ENCODE measurements around the gene CAMK1D. TPM values are rescaled to one million over a fixed set of nuclear protein-coding genes. Genes with fewer than 3 reads are reported as not detected.

CAMK1D gene
- polyA plus RNA-seq, 1 donor: 8.4 TPM

GRCh38 chr10:12512332-12513002, 163.1 kb downstream of the CAMK1D start:
- Histone ChIP-seq H3K27ac (ENCODE audit: low read length) (no peak overlapping the region), H3K4me3 (ENCODE audit: low read length) (no peak overlapping the region), H3K27me3 (ENCODE audit: control insufficient read depth, insufficient read depth, low read length) (no peaks in the 10 kb centered on the region), H3K36me3 (ENCODE audit: control insufficient read depth, insufficient read depth, low read length) (no peaks in the 10 kb centered on the region), H3K4me1 (ENCODE audit: control insufficient read depth, insufficient read depth, low read length) (no peaks in the 10 kb centered on the region), H3K9me3 (ENCODE audit: control insufficient read depth, low read depth, low read length) (no peaks in the 10 kb centered on the region)
- DNase-seq: no peak
- no CpG with 5 or more reads among the region's 18 CpGs for WGBS (ENCODE audit: insufficient coverage, low lambda C conversion rate)

GRCh38 chr10:12513003-12513365, 163.6 kb downstream of the CAMK1D start:
- Histone ChIP-seq H3K9me3 (ENCODE audit: control insufficient read depth, low read depth, low read length) (no peaks in the 10 kb centered on the region), H3K27me3 (ENCODE audit: control insufficient read depth, insufficient read depth, low read length) (no peaks in the 10 kb centered on the region), H3K27ac (ENCODE audit: low read length) (no peak overlapping the region), H3K4me1 (ENCODE audit: control insufficient read depth, insufficient read depth, low read length) (no peaks in the 10 kb centered on the region), H3K36me3 (ENCODE audit: control insufficient read depth, insufficient read depth, low read length) (no peaks in the 10 kb centered on the region), H3K4me3 (ENCODE audit: low read length) (no peak overlapping the region)
- no peak for DNase-seq
- WGBS (ENCODE audit: insufficient coverage, low lambda C conversion rate): no CpG with 5 or more reads among the region's 5 CpGs

DNA sequence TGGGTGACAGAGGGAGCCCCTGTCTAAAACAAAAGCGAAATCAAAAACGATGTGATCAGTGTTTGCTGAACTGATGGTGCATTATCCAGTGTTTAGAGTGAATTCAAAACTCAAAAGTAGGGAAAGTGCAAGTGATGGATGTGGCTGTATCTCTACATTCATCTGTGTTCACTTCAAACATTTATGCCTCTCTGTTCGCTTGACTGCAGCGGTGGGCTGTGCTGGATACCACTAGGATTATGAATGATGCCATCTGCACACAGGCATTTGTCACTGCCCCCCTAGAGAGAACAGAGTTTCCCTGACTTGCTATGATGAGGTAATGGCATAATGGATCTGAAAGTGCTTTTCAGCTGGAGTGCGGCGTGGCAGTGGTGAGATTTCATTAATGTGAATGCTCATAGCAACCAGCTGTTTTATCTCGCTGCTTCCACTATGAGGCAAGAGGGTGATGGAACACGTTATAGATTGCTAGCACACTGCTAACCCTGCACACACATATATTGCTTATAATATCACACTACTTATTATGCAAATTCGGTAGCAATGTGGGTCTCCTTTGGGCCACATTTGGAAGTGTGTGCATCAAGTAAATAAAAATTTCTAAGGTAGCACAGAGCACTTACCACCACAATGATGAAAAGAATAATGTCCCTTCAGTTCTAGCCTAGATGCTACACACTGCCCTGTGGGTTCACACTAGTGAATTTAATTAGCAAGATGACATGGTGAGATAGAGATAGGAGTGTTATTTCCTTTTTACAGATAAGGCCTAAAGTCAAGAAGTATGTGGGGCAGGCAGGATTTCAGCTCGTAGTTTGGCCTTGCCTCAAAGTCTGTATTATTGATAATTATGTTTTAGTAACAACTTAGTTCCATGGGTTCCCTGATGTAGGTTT, 164.7 kb downstream of the CAMK1D start:
- no peaks in the 10 kb centered on the region for H3K4me1 ChIP-seq (ENCODE audit: control insufficient read depth, insufficient read depth, low read length)
- H3K9me3 ChIP-seq (ENCODE audit: control insufficient read depth, low read depth, low read length): no peaks in the 10 kb centered on the region
- no peaks in the 10 kb centered on the region for H3K36me3 ChIP-seq (ENCODE audit: control insufficient read depth, insufficient read depth, low read length)
- no peak for DNase-seq
- no peaks in the 10 kb centered on the region for H3K27me3 ChIP-seq (ENCODE audit: control insufficient read depth, insufficient read depth, low read length)
- H3K4me3 ChIP-seq (ENCODE audit: low read length): no peak overlapping the region
- WGBS (ENCODE audit: insufficient coverage, low lambda C conversion rate): no CpG with 5 or more reads among the region's 10 CpGs
- H3K27ac ChIP-seq (ENCODE audit: low read length): no peak overlapping the region

DNA sequence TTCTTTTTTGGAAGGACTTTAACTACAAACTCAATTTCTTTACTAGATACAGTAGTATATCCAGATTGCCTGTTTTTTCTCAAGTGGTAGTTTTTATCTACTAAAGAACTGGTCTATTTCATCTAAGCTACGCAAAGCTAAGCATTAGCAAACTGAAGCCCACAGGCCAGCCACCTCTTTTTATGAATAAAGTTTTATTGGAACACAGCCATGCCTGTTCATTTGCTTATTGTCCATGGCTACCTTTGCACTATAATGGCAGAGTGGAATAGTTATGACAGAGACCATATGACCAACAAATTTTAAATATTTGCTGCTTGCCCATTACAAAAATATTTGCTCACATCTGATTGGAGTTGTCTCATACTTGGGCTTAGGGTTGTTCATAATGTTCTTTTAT, 168.7 kb downstream of the CAMK1D start:
- Histone ChIP-seq H3K9me3 (ENCODE audit: control insufficient read depth, low read depth, low read length) (peaks cover 11% of the 10 kb centered on the region), H3K27ac (ENCODE audit: low read length) (no peak overlapping the region), H3K27me3 (ENCODE audit: control insufficient read depth, insufficient read depth, low read length) (no peaks in the 10 kb centered on the region), H3K36me3 (ENCODE audit: control insufficient read depth, insufficient read depth, low read length) (no peaks in the 10 kb centered on the region), H3K4me3 (ENCODE audit: low read length) (no peak overlapping the region), H3K4me1 (ENCODE audit: control insufficient read depth, insufficient read depth, low read length) (no peaks in the 10 kb centered on the region)
- DNase-seq: no peak
- WGBS (ENCODE audit: insufficient coverage, low lambda C conversion rate): no CpG with 5 or more reads among the region's 1 CpG

DNA sequence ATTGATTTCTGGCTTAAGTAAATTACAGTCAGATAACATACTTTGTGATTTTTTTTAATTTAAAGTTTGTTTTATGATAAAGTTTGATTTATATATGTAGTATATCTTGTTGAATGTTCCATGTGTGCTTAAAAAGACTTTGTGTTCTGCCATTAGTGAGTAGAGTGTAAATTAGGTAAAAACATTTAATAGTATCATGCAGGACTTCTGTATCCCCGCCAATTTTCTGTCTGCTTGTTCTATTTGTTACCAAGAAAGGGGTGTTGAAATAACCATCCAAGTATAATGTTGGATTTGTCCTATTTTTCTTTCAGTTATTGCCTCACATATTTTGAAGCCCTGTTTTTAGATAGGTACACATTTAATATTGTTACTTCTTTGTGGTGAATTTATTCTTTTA, 172.1 kb downstream of the CAMK1D start:
- Histone ChIP-seq H3K27me3 (ENCODE audit: control insufficient read depth, insufficient read depth, low read length) (no peaks in the 10 kb centered on the region), H3K9me3 (ENCODE audit: control insufficient read depth, low read depth, low read length) (peaks cover 24% of the 10 kb centered on the region), H3K4me1 (ENCODE audit: control insufficient read depth, insufficient read depth, low read length) (no peaks in the 10 kb centered on the region), H3K36me3 (ENCODE audit: control insufficient read depth, insufficient read depth, low read length) (no peaks in the 10 kb centered on the region), H3K27ac (ENCODE audit: low read length) (no peak overlapping the region), H3K4me3 (ENCODE audit: low read length) (no peak overlapping the region)
- no CpG with 5 or more reads among the region's 1 CpG for WGBS (ENCODE audit: insufficient coverage, low lambda C conversion rate)
- no peak for DNase-seq

GRCh38 chr10:12526311-12526710, 177.0 kb downstream of the CAMK1D start:
- Histone ChIP-seq H3K27me3 (ENCODE audit: control insufficient read depth, insufficient read depth, low read length) (no peaks in the 10 kb centered on the region), H3K36me3 (ENCODE audit: control insufficient read depth, insufficient read depth, low read length) (no peaks in the 10 kb centered on the region), H3K9me3 (ENCODE audit: control insufficient read depth, low read depth, low read length) (peaks cover 22% of the 10 kb centered on the region), H3K4me1 (ENCODE audit: control insufficient read depth, insufficient read depth, low read length) (peaks cover 1% of the 10 kb centered on the region), H3K4me3 (ENCODE audit: low read length) (no peak overlapping the region), H3K27ac (ENCODE audit: low read length) (no peak overlapping the region)
- no peak for DNase-seq
- 90% methylated on average over 3 of the region's 5 CpGs for WGBS (ENCODE audit: insufficient coverage, low lambda C conversion rate)

DNA sequence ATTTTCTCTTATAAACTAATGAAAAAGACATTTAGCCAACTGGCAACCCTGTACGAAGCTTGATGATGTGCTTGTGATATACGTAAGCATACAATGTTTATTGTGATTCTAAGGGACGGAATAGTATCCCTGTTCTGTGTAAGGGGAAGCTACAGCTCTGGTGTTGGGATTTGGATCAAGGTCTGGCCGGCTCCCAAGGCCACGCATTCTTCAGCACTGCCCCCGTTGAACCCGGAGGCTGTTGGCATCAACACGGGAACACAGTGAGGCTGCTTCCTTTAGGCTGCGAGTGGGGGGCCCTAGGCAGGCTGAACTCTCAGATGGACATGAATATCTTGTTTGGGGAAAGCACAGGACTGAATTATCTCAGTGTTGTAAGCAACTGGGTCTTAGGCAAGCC, 180.6 kb downstream of the CAMK1D start:
- DNase-seq: no peak

DNA sequence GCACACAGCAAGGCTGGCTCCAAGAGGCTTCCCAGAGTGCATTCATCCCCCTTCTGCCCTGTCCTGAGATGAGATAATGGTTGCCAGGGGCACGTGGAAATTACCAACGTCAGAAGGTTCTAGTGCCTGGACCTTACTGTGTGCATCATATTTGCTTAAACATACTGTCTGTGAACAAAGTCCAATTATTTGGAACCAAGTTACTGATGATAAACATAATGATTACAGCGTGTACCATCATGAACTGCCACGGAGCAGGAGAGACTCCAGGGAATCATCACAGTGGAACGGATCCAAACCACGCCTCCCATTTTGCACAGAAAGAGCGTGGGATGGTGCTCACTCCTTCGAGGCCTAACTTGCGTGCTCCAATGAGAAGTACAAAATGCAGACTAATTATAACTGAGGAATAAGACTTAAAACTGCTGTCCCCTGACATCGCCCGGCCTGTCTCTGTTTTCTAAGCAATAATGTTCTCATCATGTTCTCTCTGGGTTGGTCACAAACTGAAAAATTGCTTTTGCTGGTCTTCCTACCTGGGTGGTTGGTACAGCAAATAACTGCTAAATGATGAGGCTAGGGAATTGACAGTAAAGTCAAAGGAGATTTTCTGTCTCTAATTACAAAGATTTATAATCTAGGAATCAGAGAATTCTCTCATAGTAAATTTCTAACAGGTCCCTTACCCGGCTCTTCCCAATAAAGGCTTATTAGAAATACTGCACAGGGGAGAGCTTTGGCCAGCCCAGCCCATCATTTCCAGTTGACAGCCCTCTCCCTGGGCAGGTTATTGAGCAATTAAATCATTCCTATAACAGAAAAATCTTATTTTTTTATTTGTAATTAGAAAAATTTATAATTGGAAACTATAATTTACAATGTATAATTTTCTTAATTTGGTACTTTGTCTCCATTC, 182.2 kb downstream of the CAMK1D start:
- H3K27ac ChIP-seq (ENCODE audit: low read length): no peak overlapping the region
- H3K4me1 ChIP-seq (ENCODE audit: control insufficient read depth, insufficient read depth, low read length): peaks cover 5% of the 10 kb centered on the region
- no peaks in the 10 kb centered on the region for H3K27me3 ChIP-seq (ENCODE audit: control insufficient read depth, insufficient read depth, low read length)
- H3K9me3 ChIP-seq (ENCODE audit: control insufficient read depth, low read depth, low read length): no peaks in the 10 kb centered on the region
- no peak overlapping the region for H3K4me3 ChIP-seq (ENCODE audit: low read length)
- WGBS (ENCODE audit: insufficient coverage, low lambda C conversion rate): 70% methylated on average over 2 of the region's 12 CpGs
- DNase-seq: peak in 1 of 2 donors; percentile 31
- H3K36me3 ChIP-seq (ENCODE audit: control insufficient read depth, insufficient read depth, low read length): no peaks in the 10 kb centered on the region

More for the DNA sequence above, 180.6 kb downstream of the CAMK1D start:
- no peak overlapping the region for H3K27ac ChIP-seq (ENCODE audit: low read length)
- no peaks in the 10 kb centered on the region for H3K27me3 ChIP-seq (ENCODE audit: control insufficient read depth, insufficient read depth, low read length)
- peaks cover 5% of the 10 kb centered on the region for H3K4me1 ChIP-seq (ENCODE audit: control insufficient read depth, insufficient read depth, low read length)
- no peak overlapping the region for H3K4me3 ChIP-seq (ENCODE audit: low read length)
- H3K9me3 ChIP-seq (ENCODE audit: control insufficient read depth, low read depth, low read length): peaks cover 1% of the 10 kb centered on the region
- WGBS (ENCODE audit: insufficient coverage, low lambda C conversion rate): no CpG with 5 or more reads among the region's 9 CpGs
- H3K36me3 ChIP-seq (ENCODE audit: control insufficient read depth, insufficient read depth, low read length): no peaks in the 10 kb centered on the region

DNA sequence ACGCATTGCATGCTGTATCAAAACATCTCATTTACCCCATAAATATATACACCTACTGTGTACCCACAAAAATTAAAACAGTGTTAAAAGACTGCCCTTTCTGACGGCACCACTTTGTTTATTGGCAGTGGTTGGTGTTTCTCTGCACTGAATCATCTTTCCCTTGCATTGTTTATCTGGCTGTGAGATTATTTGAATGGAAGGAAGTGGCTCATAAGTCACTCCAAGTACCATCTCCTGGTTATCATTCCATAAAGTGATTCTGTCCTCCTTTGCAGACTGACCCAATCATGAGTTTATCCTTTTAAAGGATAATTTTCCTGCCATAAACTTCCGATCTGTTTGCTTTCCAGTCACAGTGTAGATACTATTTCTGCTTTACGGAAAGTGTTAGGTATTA, 183.8 kb downstream of the CAMK1D start:
- Histone ChIP-seq H3K27ac (ENCODE audit: low read length) (no peak overlapping the region), H3K4me3 (ENCODE audit: low read length) (no peak overlapping the region), H3K4me1 (ENCODE audit: control insufficient read depth, insufficient read depth, low read length) (peaks cover 5% of the 10 kb centered on the region), H3K27me3 (ENCODE audit: control insufficient read depth, insufficient read depth, low read length) (no peaks in the 10 kb centered on the region), H3K36me3 (ENCODE audit: control insufficient read depth, insufficient read depth, low read length) (no peaks in the 10 kb centered on the region), H3K9me3 (ENCODE audit: control insufficient read depth, low read depth, low read length) (no peaks in the 10 kb centered on the region)
- DNase-seq: no peak
- WGBS (ENCODE audit: insufficient coverage, low lambda C conversion rate): 50% methylated on average over 2 of the region's 4 CpGs

DNA sequence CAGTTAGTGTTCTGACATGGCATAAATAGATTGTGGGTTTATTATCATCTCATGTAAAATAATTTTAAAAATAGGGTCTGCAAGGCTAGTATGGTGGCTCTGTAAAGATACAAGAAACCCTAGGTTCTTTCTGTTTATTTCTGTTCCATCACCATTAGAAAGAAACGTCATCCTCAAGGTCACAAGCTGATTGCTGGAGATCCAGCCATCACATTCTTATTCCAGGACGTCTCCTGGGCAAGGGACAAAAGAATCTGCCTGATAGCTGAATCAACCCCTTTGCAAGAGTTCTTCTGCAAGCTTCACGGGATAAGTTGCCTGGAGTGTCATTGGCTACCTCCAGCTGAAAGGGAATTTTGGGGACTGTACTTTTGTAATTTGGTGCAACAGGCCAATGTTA, 184.4 kb downstream of the CAMK1D start:
- Histone ChIP-seq H3K27ac (ENCODE audit: low read length) (no peak overlapping the region), H3K4me1 (ENCODE audit: control insufficient read depth, insufficient read depth, low read length) (peaks cover 5% of the 10 kb centered on the region), H3K4me3 (ENCODE audit: low read length) (no peak overlapping the region), H3K27me3 (ENCODE audit: control insufficient read depth, insufficient read depth, low read length) (no peaks in the 10 kb centered on the region), H3K9me3 (ENCODE audit: control insufficient read depth, low read depth, low read length) (no peaks in the 10 kb centered on the region), H3K36me3 (ENCODE audit: control insufficient read depth, insufficient read depth, low read length) (no peaks in the 10 kb centered on the region)
- no peak for DNase-seq
- no CpG with 5 or more reads among the region's 3 CpGs for WGBS (ENCODE audit: insufficient coverage, low lambda C conversion rate)

All from large intestine (tissue), 3 donors.